Measurements from ENCODE around the gene RPL4. TPM values are rescaled to one million over a fixed set of nuclear protein-coding genes. Genes with fewer than 3 reads are reported as not detected.

RPL4 gene
- total and polyA plus RNA-seq, 2 donors (not counting 1 experiment from before 2014, with no cell fraction given), result 2,546 to 2,691 TPM

DNA sequence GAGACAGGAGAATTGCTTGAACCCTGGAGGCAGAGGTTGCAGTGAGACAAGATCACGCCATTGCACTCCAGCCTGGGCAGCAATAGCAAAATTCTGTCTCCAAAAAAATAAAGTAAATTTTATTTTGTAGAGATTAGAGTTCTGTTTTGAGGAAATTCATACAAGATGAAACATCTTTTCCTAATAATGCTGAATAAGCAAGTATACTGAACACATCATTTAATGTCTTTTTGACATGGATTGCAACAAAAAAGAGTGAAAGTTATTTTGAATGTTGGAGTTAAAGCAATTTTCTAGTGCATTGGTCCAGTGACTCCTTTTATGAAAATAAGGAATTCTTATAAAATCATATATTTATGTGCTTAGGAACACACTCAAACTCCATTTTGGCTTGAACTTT, 40.6 kb upstream of the RPL4 start:
- Histone ChIP-seq H3K9me3 (ENCODE audit: control extremely low read depth in 1 of 3, control insufficient read depth in 2 of 3, insufficient read depth in 1 of 3, low read length in 2 of 3) (no peaks in the 10 kb centered on the region), H3K79me2 (ENCODE audit: control insufficient read depth, insufficient read depth, low read length) (no peaks in the 10 kb centered on the region), H3K4me1 (ENCODE audit: control insufficient read depth in 2 of 2, insufficient read depth in 2 of 2, low read length in 2 of 2) (no peaks in the 10 kb centered on the region), H3K4me2 (replicated peaks; ENCODE audit: low read depth, low read length, poor library complexity, severe bottlenecking) (no peak overlapping the region), H3K36me3 (replicated peaks in 1 of 2; ENCODE audit: control extremely low read depth in 1 of 2, control insufficient read depth in 1 of 2, extremely low read depth in 1 of 2, insufficient read depth in 2 of 2, low read length in 1 of 2) (peaks cover 0 to 1% of the 10 kb centered on the region in 2 experiments), H2AFZ (ENCODE audit: insufficient read depth, low read depth, low read length, poor library complexity, severe bottlenecking) (no peak overlapping the region), H3K27me3 (replicated peaks in 1 of 4; ENCODE audit: control extremely low read depth in 1 of 4, control insufficient read depth in 3 of 4, insufficient read depth in 4 of 4, low read length in 3 of 4) (no peaks in the 10 kb centered on the region), H4K20me1 (ENCODE audit: control insufficient read depth, insufficient read depth, low read length, poor library complexity, severe bottlenecking) (no peaks in the 10 kb centered on the region), H3K4me3 (ENCODE audit: control extremely low read depth in 1 of 5, extremely low read depth in 1 of 5, insufficient read depth in 1 of 5, low read depth in 2 of 5, low read length in 4 of 5) (no peak overlapping the region), H3K9ac (ENCODE audit: low read length) (no peak overlapping the region), H3K27ac (ENCODE audit: low read length in 2 of 2) (no peak overlapping the region)
- ChIA-PET CTCF (no interaction called here), POLR2A (no interaction called here)
- no peak for TF ChIP-seq EZH2 (IDR thresholded peaks at IDR 0.05; ENCODE audit: borderline replicate concordance, insufficient read depth, low read depth, low read length, poor library complexity, severe bottlenecking)
- TF ChIP-seq, protein P1, sequence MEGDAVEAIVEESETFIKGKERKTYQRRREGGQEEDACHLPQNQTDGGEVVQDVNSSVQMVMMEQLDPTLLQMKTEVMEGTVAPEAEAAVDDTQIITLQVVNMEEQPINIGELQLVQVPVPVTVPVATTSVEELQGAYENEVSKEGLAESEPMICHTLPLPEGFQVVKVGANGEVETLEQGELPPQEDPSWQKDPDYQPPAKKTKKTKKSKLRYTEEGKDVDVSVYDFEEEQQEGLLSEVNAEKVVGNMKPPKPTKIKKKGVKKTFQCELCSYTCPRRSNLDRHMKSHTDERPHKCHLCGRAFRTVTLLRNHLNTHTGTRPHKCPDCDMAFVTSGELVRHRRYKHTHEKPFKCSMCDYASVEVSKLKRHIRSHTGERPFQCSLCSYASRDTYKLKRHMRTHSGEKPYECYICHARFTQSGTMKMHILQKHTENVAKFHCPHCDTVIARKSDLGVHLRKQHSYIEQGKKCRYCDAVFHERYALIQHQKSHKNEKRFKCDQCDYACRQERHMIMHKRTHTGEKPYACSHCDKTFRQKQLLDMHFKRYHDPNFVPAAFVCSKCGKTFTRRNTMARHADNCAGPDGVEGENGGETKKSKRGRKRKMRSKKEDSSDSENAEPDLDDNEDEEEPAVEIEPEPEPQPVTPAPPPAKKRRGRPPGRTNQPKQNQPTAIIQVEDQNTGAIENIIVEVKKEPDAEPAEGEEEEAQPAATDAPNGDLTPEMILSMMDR (IDR thresholded peaks at IDR 0.05), result no peak
- Mint-ChIP-seq H3K27ac (no peak overlapping the region), H3K4me3 (no peak overlapping the region), H3K27me3 (no peaks in the 10 kb centered on the region), H3K9me3 (ENCODE audit: insufficient read depth) (no peaks in the 10 kb centered on the region), H3K4me1 (no peaks in the 10 kb centered on the region)
- DNase-seq (no peak), ATAC-seq (ENCODE audit: low read depth) (no peak)
- WGBS (ENCODE audit: insufficient coverage), result no CpG with 5 or more reads among the region's 1 CpG
- intact Hi-C loops (cut with micrococcal nuclease), result no loop called here

DNA sequence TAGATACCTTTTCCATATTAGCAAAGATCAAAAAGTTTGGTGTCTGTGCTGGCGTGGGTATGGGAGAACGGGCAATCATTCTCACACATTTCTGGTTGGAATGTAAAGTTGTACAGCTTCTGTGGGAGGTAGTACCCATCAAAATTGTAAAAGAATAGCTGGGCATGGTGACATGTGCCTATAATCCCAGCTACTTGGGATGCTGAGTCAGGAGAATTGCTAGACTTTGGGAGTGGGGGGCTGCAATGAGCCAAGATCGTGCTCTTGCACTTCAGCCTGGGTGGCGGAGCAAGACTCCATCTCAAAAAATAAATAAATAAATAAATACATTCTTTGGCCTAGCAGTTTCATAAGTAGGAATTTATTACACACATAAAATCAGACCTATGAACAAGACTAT, 38.2 kb upstream of the RPL4 start:
- DNase-seq (no peak), ATAC-seq (ENCODE audit: low read depth) (no peak)
- intact Hi-C loops (cut with micrococcal nuclease), result no loop called here
- Histone ChIP-seq H3K4me2 (replicated peaks; ENCODE audit: low read depth, low read length, poor library complexity, severe bottlenecking) (no peak overlapping the region), H4K20me1 (ENCODE audit: control insufficient read depth, insufficient read depth, low read length, poor library complexity, severe bottlenecking) (no peaks in the 10 kb centered on the region), H2AFZ (ENCODE audit: insufficient read depth, low read depth, low read length, poor library complexity, severe bottlenecking) (no peak overlapping the region), H3K9me3 (ENCODE audit: control extremely low read depth in 1 of 3, control insufficient read depth in 2 of 3, insufficient read depth in 1 of 3, low read length in 2 of 3) (no peaks in the 10 kb centered on the region), H3K4me1 (ENCODE audit: control insufficient read depth in 2 of 2, insufficient read depth in 2 of 2, low read length in 2 of 2) (no peaks in the 10 kb centered on the region), H3K27ac (ENCODE audit: low read length in 2 of 2) (no peak overlapping the region), H3K4me3 (ENCODE audit: control extremely low read depth in 1 of 5, extremely low read depth in 1 of 5, insufficient read depth in 1 of 5, low read depth in 2 of 5, low read length in 4 of 5) (no peak overlapping the region), H3K79me2 (ENCODE audit: control insufficient read depth, insufficient read depth, low read length) (no peaks in the 10 kb centered on the region), H3K9ac (ENCODE audit: low read length) (no peak overlapping the region), H3K27me3 (replicated peaks in 1 of 4; ENCODE audit: control extremely low read depth in 1 of 4, control insufficient read depth in 3 of 4, insufficient read depth in 4 of 4, low read length in 3 of 4) (no peaks in the 10 kb centered on the region), H3K36me3 (replicated peaks in 1 of 2; ENCODE audit: control extremely low read depth in 1 of 2, control insufficient read depth in 1 of 2, extremely low read depth in 1 of 2, insufficient read depth in 2 of 2, low read length in 1 of 2) (peaks cover 0 to 7% of the 10 kb centered on the region in 2 experiments)
- Mint-ChIP-seq H3K4me3 (no peak overlapping the region), H3K9me3 (ENCODE audit: insufficient read depth) (no peaks in the 10 kb centered on the region), H3K27me3 (no peaks in the 10 kb centered on the region), H3K4me1 (no peaks in the 10 kb centered on the region), H3K27ac (no peak overlapping the region)
- WGBS (ENCODE audit: insufficient coverage), result 100% methylated on average over 2 of the region's 4 CpGs
- TF ChIP-seq EZH2 (IDR thresholded peaks at IDR 0.05; ENCODE audit: borderline replicate concordance, insufficient read depth, low read depth, low read length, poor library complexity, severe bottlenecking), result no peak
- TF ChIP-seq, protein P1 (IDR thresholded peaks at IDR 0.05), result no peak
- POLR2A ChIA-PET, result no interaction called here
- CTCF ChIA-PET, result no interaction called here

Measured in B cell (primary cell).